GM12864 (cell line): ENCODE measurements around the gene NMBR.
A peak's percentile ranks its signal among the peaks of the same experiment; 100 is the strongest.
"Not testable (repeated sequence)": the region's sequence is repeated elsewhere in the genome, so short reads cannot be mapped to it uniquely, and the experiment has no call there.

Experiments
- DNase-seq: peaks from one replicate; pipeline ENCODE4 v3.0.0-alpha.2; 2011; ENCODE audit warnings: low read depth
- H3K4me3 ChIP-seq: 2 replicates; pipeline ENCODE4 v1.5.1; 2011; ENCODE audit warnings: mild to moderate bottlenecking, low read depth, low read length, control low read depth
- CTCF ChIP-seq: IDR thresholded peaks from 2 replicates; pipeline ENCODE4 v1.5.1; 2011; ENCODE audit warnings: low read depth, mild to moderate bottlenecking, moderate library complexity, low read length, control low read depth, inconsistent platforms; ENCODE audit errors: missing control alignments

Gene NMBR

DNA sequence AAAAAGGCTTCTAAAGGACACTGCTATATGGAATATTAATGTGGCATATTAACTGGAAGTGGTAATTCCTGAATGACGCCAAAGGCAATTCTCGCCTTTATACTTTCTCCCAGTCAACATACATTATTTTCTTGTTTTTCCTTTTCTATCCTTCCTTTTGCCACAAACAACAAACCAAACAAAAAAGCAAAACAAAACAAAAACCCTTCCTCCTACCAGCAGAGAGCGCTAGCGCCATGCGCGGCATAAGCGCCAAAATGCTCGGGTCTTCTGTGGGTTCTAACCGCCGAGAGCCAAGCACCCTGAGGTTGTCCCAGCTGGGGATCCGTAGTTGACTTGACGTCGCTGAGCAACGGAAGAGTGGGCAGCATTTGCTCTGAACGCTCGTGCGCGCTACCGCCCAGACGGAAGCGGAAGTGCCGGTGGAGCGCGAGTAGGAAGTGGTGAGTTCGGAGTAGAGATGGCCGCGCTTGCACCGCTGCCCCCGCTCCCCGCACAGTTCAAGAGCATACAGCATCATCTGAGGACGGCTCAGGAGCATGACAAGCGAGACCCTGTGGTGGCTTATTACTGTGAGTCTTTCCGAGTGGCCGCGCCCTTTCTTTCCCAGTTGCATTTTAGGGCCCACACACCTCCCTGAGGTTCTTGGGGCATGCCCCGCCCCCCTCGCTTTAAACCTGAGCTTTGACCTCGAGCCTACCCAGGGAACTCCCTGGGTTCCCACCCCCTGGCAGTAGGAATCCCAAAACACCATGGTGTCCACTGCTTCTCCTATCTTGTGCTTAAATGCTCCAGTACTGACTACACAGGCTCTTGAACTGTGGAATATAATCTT, at the start of gene NMBR, which contains the start of gene VTA1:
TSS of gene NMBR (minus strand) at position 295 of the 835 bp plus-strand sequence. CDS start 58,464 bp downstream, outside the sequence.
TSS of gene VTA1 (plus strand) at position 436 of the 835 bp plus-strand sequence. CDS start at position 461, 25 bp downstream.
- DNase-seq: peak; percentile 99
- peak within 1 kb of the TSS; percentile 76 for H3K4me3 ChIP-seq
- peak; percentile 85 for TF ChIP-seq CTCF

DNA sequence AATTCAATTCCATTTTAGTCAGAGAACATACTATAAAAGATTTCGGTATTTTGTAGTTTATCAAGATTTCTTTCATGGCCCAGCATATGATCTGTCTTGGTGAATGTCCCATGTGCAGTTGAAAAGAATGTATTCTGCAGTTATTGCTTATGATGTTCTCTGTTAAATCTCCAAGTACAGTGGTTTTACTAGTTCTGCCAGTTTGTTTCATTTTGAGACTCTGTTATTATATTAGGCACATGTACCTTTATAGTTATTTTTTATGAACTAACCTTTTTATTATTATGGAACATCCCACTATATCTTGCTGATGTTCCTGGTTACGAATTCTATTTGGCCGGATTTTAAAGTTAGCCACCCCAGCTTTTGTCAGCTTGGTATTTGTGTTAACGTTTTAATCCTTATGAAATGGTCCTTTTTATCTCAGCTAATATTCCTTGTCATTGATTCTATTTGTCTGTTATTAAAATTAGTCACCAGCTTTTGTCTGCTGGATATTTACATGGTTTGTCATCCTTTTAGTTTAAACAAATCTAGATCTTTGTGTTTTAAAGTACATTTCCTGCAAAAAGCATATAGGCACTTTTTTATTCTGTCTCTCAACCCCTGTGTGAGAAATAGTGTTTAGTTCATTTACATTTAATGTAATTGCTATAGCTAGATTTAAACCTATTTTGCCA, 49.1 kb upstream of the NMBR start:
- no peak for DNase-seq
- no peak for TF ChIP-seq CTCF
- no peak overlapping the region for H3K4me3 ChIP-seq

DNA sequence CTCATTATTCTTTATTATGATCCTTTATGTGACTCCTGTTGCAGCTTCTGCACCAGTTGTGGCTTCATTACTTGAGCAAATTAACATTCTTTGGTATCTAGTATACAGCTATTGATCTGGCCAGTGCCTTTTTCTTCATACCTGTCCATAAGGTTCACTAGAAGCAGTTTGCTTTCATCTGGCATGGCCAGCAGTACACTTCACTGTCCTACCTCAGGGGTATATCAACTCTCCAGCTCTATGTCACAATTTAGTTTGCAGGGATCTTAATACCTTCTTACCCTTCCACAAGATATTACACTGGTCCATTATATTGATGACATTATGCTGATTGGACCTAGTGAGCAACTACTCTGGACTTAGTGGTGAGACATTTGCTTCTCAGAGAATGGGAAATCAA, 46.7 kb upstream of the NMBR start:
- H3K4me3 ChIP-seq: no peak overlapping the region
- DNase-seq: no peak
- no peak for TF ChIP-seq CTCF

- no peak for TF ChIP-seq CTCF
- H3K4me3 ChIP-seq: no peak overlapping the region
- no peak for DNase-seq
Observed at GRCh38 chr6:142192343-142192742, 45.4 kb upstream of the NMBR start.

DNA sequence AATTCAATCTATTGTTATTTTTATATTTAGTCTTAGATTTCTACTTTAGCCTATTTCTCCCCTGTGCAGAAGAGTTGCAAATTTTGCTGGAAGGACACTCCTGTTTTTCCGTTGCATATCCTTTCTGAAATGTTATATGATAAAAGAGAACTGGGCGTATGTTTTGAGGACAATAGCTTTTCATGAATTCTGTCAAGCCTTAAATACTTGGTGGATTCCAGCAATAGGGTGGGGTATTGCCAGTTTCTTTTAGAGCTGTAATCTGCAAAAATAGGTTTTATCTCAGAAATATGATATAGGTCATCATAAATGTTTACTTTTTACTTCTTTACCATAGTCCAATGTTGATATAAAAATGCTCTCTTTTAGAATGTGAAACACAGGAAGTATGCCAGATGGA, 42.1 kb upstream of the NMBR start:
- no peak for DNase-seq
- no peak for TF ChIP-seq CTCF

DNA sequence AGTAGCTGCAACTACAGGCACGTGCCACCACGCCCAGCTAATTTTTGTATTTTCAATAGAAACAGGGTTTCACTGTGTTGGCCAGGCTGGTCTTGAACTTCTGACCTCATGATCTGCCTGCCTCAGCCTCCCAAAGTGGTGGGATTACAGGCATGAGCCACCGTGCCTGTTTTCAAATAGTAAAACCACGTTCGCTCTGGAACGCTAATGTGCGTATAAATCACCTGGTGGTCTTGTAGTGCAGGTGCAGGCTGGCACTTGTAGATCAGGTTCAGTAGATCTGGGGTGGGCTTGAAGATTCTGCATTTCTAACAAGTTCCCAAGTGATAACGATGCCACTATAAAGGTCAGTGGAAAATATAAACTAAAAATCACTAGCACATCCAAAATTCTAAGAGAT, 41.4 kb upstream of the NMBR start:
- not testable (repeated sequence) for DNase-seq, H3K4me3 ChIP-seq
- TF ChIP-seq CTCF: peak; percentile 21

More for the DNA sequence above, 42.1 kb upstream of the NMBR start:
- no peak overlapping the region for H3K4me3 ChIP-seq
